T-helper 9 cell (primary cell): ENCODE results near the gene GCNT2.
"Not testable (repeated sequence)": the region's sequence is repeated elsewhere in the genome, so short reads cannot be mapped to it uniquely, and the experiment has no call there.

Experiments used
- DNase-seq: peaks from one replicate; pipeline ENCODE4 v3.0.0-alpha.2; 2020

The GCNT2 gene

DNA sequence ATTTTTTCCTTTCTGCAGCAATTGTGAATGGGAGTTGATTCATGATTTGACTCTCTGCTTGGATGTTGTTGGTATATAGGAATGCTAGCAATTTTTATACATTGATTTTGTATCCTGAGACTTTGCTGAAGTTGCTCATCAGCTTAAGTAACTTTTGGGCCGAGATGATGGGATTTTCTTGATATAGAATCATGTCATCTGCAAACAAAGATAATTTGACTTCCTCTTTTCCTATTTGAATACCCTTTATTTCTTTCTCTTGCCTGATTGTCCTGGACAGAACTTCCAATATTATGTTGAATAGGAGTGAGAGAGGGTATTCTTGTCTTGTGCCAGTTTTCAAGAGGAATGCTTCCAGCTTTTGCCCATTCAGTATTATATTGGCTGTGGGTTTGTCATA lies 144.4 kb downstream of the GCNT2 start:
- not testable (repeated sequence) for DNase-seq

- DNase-seq: no peak
These were observed 147.2 kb downstream of the GCNT2 start for GRCh38 chr6:10668126-10668917.

- DNase-seq: no peak
These were observed 155.3 kb downstream of the GCNT2 start for GRCh38 chr6:10676403-10676802.

DNA sequence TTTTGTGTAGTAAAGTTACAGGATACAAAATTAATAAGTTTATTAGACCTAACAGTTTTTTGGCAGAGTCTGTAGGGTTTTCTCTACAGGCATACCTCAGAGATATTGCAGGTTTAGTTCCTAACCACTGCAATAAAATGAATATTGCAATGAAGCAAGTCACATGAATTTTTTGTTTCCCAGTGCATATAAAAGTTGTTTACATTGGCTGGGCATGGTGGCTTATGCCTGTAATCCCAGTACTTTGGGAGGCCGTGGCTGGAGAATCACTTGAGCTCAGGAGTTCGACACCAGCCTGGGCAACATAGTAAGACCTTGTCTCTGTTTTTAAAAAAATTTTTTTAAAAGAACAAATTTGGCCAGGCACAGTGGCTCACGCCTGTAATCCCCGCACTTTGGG lies 157.3 kb downstream of the GCNT2 start:
- no peak for DNase-seq
